Heart left ventricle (tissue), 16 donors: ENCODE results near the gene DBNDD1. TPM values are rescaled to one million over a fixed set of nuclear protein-coding genes. Genes with fewer than 3 reads are reported as not detected.

ENCODE experiments used
- ATAC-seq, 4 donors: fragments of 200-7000 bp; cut with Tn5 transposase; one replicate each; pipeline ENCODE4 v1.9.1; 2020 to 2022; ENCODE audit warnings: moderate library complexity in 4 of 4, mild to moderate bottlenecking in 3 of 4, moderate number of reproducible peaks in 1 of 4
- DNase-seq, 5 donors: peaks; one replicate each; pipeline ENCODE4 v3.0.0-alpha.2; 2020
- H3K27ac ChIP-seq, 12 donors: fragments of 200-600 bp; sonication (generic) in 4 of 12; one replicate each; pipeline versions ENCODE4 v1.5.0 to v1.8.0; 2016 to 2022; ENCODE audit warnings: mild to moderate bottlenecking in 2 of 12
- H3K27me3 ChIP-seq, 9 donors: fragments of 200-600 bp; sonication (generic) in 2 of 9; one replicate each; pipeline versions ENCODE4 v1.5.1 to v1.8.0; 2016 to 2022; ENCODE audit warnings: mild to moderate bottlenecking in 3 of 9
- H3K36me3 ChIP-seq, 9 donors: fragments of 200-600 bp; sonication (generic) in 2 of 9; one replicate each; pipeline versions ENCODE4 v1.5.0 to v1.8.0; 2018 to 2022; ENCODE audit warnings: mild to moderate bottlenecking in 2 of 9
- H3K4me1 ChIP-seq, 12 donors: fragments of 200-600 bp; sonication (generic) in 4 of 12; one replicate each; pipeline versions ENCODE4 v1.5.0 to v1.8.0; 2016 to 2022; ENCODE audit warnings: mild to moderate bottlenecking in 3 of 12
- H3K4me3 ChIP-seq, 12 donors: fragments of 200-600 bp; sonication (generic) in 4 of 12; one replicate each; pipeline versions ENCODE4 v1.5.0 to v1.8.0; 2017 to 2022; ENCODE audit warnings: mild to moderate bottlenecking in 9 of 12, moderate library complexity in 4 of 12
- H3K9me3 ChIP-seq, 12 donors: fragments of 200-600 bp; sonication (generic) in 4 of 12; one replicate each; pipeline versions ENCODE4 v1.5.0 to v1.8.0; 2016 to 2022; ENCODE audit warnings: mild to moderate bottlenecking in 1 of 12
- CTCF ChIP-seq, 12 donors: fragments of 200-600 bp; sonication (generic) in 4 of 12; IDR thresholded peaks; one replicate each; pipeline versions ENCODE4 v1.5.0 to v1.8.0; 2018 to 2022; ENCODE audit warnings: antibody characterized with exemption in 12 of 12, mild to moderate bottlenecking in 5 of 12
- POLR2A ChIP-seq, 2 donors: fragments of 450-650 bp; IDR thresholded peaks; one replicate each; pipeline ENCODE4 v1.6.1; 2017; ENCODE audit warnings: antibody characterized with exemption in 2 of 2, mild to moderate bottlenecking in 2 of 2, moderate library complexity in 2 of 2
- WGBS, 4 donors: extraction: QIAGEN DNeasy Blood & Tissue Kit in 2 of 4; methylation state at CpG; one replicate each; pipeline versions ENCODE4 v1.1.5 to v1.1.7; 2013 to 2018; 5-methylcytosine and 5-hydroxymethylcytosine counted together
- intact Hi-C, 10 donors: fragments of 100-400 bp; cut with DNase I; formaldehyde crosslinking; loops; one replicate each; pipeline versions ENCODE4 v1.11.1 to v1.14.2; 2022
- polyA plus RNA-seq, 2 donors: library from polyadenylated mRNA; stranded (reverse); fragments of 200-250 nt; gene quantifications; one replicate each; pipeline ENCODE4 v1.2.3, GENCODE V29; 2013
- total RNA-seq, 9 donors: library from RNA; depleted of rRNA in 2 of 9; stranded (reverse); fragments of >200 nt in 2 of 9; fragmentation: NEBNext Ultra II Directional in 3 of 9; extraction: Animal tissue kit (Norgen Biotek cat#: 25700) in 3 of 9; gene quantifications; one replicate each; pipeline versions ENCODE4 v1.1.0 to v1.2.4, GENCODE V29; 2016 to 2023
- donor health status: ischemic (EF 13 %, LVEDD 7.1; RV severe dilation, severe dysfunction).
- donor health status: healthy with polysubstance abuse.
- donor health status: DM: no; HTN: yes; CAD: no.
- donor health status: DM: no; HTN: no; CAD: no.
- donor health status: ischemic (EF 25% LVEDD 6.9; RV normal size, moderate dysfunction).
- donor health status: ischemic (EF 25% LVEDD 5.7; RV mildly dilated, moderate dysfunction).
- donor health status: healthy.
- donor health status: DM: yes; HTN: yes; CAD: no.
- donor health status: ischemic (EF 35%, LVEDD 5.7; RV mildly dilated, moderate dysfunction).
- donor health status: nonischemic (EF 11% LVEDD 7.7; RV severe dilation, severe dysfunction).
- donor health status: DM: yes; HTN: yes; CAD: no.
- donor health status: PGD.
- donor health status: ischemic (EF 29% LVEDD 5.4; RV normal size, mild dysfunction).
- donor health status: nonischemic (EF 23%, LVEDD 6.1; RV moderate dilation, normal function).

The DBNDD1 gene
- total and polyA plus RNA-seq, 11 donors = 1.4 to 16.0 (median 4.4) TPM

GRCh38 chr16:89990799-89991198 is 28.5 kb downstream of the DBNDD1 start:
- DNase-seq (no peak), ATAC-seq (no peak)
- Histone ChIP-seq H3K4me3 (no peak overlapping the region), H3K36me3 (peaks cover 0 to 81% (median 75%) of the 10 kb centered on the region in 9 donors), H3K4me1 (no peaks in the 10 kb centered on the region), H3K27ac (no peak overlapping the region), H3K27me3 (no peaks in the 10 kb centered on the region), H3K9me3 (peaks cover 0 to 9% (median 0%) of the 10 kb centered on the region in 12 donors)
- 82 to 89% (median 87%) methylated on average over 7 of the region's 7 CpGs for WGBS, 4 donors
- TF ChIP-seq POLR2A (IDR thresholded peaks at IDR 0.05) (no peak), CTCF (IDR thresholded peaks at IDR 0.05) (no peak)
- intact Hi-C loops = no loop called here

- 92% methylated on average over 11 of the region's 11 CpGs for WGBS, 4 donors
- Histone ChIP-seq H3K4me1 (no peaks in the 10 kb centered on the region), H3K27me3 (no peaks in the 10 kb centered on the region), H3K27ac (no peak overlapping the region), H3K4me3 (no peak overlapping the region), H3K36me3 (peaks cover 0 to 89% (median 83%) of the 10 kb centered on the region in 9 donors), H3K9me3 (no peaks in the 10 kb centered on the region)
- TF ChIP-seq POLR2A (IDR thresholded peaks at IDR 0.05) (no peak), CTCF (IDR thresholded peaks at IDR 0.05) (no peak)
- ATAC-seq (no peak), DNase-seq (no peak)
- intact Hi-C loops = no loop called here
Observed at GRCh38 chr16:89988951-89989350, 30.3 kb downstream of the DBNDD1 start.

GRCh38 chr16:89987169-89987568 is 32.1 kb downstream of the DBNDD1 start:
- intact Hi-C loops = no loop called here
- DNase-seq = no peak
- WGBS, 4 donors = 92 to 96% (median 94%) methylated on average over 7 of the region's 7 CpGs
- Histone ChIP-seq H3K4me1 (no peaks in the 10 kb centered on the region), H3K27ac (no peak overlapping the region), H3K4me3 (no peak overlapping the region), H3K27me3 (no peaks in the 10 kb centered on the region), H3K36me3 (peaks cover 0 to 90% (median 83%) of the 10 kb centered on the region in 9 donors), H3K9me3 (no peaks in the 10 kb centered on the region)
- no peak for TF ChIP-seq POLR2A (IDR thresholded peaks at IDR 0.05)
- no peak for TF ChIP-seq CTCF (IDR thresholded peaks at IDR 0.05)
- peak in 1 of 4 donors; percentile 42 for ATAC-seq

- TF ChIP-seq POLR2A (IDR thresholded peaks at IDR 0.05) = no peak
- TF ChIP-seq CTCF (IDR thresholded peaks at IDR 0.05) = no peak
- ATAC-seq (no peak), DNase-seq (no peak)
- H3K4me3 ChIP-seq = no peak overlapping the region
- intact Hi-C loops = no loop called here
- H3K27me3 ChIP-seq = no peaks in the 10 kb centered on the region
- 92 to 97% (median 96%) methylated on average over 13 of the region's 13 CpGs for WGBS, 4 donors
- H3K4me1 ChIP-seq = no peaks in the 10 kb centered on the region
- H3K9me3 ChIP-seq = no peaks in the 10 kb centered on the region
- peaks cover 0 to 91% (median 84%) of the 10 kb centered on the region in 9 donors for H3K36me3 ChIP-seq
- H3K27ac ChIP-seq = no peak overlapping the region
Observed at GRCh38 chr16:89986600-89986999, 32.7 kb downstream of the DBNDD1 start.
